GM19328 (cell line): ENCODE measurements around the gene PRDM11.
A peak's percentile ranks its signal among the peaks of the same experiment; 100 is the strongest.
"Not testable (repeated sequence)": the region's sequence is repeated elsewhere in the genome, so short reads cannot be mapped to it uniquely, and the experiment has no call there.

Experiments used
- ATAC-seq: cut with Tn5 transposase; IDR thresholded peaks from one replicate; pipeline ENCODE4 v1.9.1; 2021; ENCODE audit warnings: mild to moderate bottlenecking, moderate library complexity; ENCODE audit not compliant: unreplicated experiment

The PRDM11 gene

DNA sequence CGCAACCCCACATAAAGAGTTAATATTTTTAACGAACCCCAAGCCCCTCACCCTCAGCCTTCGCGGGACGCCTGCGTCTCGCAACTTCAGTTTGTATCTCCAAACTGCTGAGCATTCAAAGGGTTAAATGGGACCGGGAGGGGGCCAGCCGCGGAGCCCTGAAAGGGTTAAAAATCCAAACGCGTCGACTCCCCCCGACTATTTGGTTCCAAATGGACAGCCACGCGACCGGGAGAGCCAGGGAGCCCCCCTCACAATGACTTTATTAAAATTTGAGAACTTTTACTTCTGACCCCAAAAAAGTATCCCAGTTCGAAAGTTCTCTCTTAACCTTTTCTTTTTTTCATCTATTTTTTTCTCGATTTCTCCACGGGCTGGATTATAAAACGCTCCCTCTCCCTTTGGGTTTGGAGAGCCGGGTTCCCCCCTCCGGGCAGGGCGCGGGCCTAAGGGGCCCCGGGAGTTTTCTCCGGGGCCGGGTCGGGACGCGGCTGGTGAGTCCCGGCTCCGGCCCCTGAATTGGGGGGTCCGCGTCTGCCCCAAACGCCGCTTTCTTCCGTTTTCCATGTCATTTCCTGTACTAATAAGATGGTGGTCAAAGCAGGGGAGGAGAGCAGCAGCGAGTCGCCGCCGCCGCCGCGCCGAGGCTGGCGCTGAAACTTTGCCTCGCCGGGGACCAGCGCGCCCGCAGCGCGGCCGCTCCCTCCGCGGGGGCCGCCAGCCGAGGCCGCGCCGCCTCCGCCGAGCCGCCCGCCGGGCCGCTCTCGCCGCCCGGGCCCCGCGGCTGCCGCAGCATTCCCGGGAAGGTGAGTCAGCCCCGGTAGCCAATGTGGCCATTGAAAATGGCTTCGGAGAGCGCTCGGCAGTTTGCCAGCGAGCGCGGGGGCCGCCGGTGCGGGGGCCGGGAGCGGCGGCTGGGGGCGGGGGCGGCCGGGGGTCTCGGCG lies at the start of gene PRDM11:
PRDM11 (plus strand) TSS at position 568 of the 945 bp plus-strand sequence. CDS start 35,128 bp downstream, outside the sequence.
- ATAC-seq: peak; percentile 39

DNA sequence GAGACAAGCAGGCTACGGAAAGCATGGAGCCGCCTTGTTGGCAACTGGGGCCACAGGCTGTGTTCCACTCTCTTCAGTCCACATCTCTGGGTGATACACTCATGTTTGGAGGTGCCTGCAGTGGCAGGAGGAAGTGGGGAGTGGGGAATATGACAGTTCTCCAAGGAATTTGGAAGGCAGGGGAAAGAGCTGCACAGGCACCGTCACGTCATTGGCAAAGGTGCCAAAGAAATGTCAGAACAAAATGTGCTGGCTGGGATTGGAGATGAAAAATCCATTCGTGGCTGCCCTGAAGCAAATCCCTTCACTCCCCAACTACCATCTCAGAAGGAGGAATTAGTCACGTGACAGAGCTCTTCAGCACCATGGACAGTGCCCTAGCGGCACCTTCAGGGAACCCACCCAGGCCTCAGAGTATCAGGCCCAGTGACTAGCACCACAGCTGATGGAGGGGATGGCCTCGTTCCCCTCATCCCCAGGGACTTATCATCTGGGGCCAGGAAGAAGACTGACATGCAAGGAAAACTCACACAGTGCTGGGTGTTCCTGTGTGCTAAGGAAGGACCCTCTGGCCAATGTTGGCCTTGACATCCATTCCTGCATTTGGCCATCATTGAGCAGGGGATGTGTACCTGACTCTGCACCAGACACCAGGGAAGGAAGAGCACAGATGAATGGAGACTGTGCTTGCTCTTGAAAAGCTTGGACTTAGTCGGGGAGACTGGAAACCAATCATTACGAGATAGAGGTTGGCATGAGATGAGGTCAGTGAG lies 48.5 kb upstream of the PRDM11 start:
- no peak for ATAC-seq

GRCh38 chr11:45098929-45099328 lies 47.5 kb upstream of the PRDM11 start:
- no peak for ATAC-seq

GRCh38 chr11:45100339-45100738 lies 46.1 kb upstream of the PRDM11 start:
- no peak for ATAC-seq

DNA sequence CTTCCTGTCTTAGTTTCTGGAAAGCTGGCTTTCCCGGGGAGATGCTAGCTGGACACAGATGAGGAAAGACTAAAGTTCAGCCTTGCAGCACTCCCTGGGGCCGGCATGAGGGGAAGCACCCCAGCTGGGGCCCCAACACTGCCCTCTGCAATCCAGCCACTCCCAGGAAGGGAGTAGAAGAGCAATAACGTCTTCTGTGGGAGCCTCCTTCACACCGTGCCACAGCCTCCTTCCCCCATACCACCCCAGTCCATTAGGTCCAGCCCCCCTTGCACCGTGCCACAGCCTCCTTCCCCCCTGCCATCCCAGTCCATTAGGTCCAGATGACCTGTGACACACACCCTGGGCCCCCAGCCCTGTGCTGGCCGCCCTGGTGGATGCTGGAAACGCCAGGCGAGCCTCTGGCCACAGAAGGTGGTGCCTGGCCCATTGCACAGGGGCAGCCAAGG lies 44.1 kb upstream of the PRDM11 start:
- no peak for ATAC-seq

DNA sequence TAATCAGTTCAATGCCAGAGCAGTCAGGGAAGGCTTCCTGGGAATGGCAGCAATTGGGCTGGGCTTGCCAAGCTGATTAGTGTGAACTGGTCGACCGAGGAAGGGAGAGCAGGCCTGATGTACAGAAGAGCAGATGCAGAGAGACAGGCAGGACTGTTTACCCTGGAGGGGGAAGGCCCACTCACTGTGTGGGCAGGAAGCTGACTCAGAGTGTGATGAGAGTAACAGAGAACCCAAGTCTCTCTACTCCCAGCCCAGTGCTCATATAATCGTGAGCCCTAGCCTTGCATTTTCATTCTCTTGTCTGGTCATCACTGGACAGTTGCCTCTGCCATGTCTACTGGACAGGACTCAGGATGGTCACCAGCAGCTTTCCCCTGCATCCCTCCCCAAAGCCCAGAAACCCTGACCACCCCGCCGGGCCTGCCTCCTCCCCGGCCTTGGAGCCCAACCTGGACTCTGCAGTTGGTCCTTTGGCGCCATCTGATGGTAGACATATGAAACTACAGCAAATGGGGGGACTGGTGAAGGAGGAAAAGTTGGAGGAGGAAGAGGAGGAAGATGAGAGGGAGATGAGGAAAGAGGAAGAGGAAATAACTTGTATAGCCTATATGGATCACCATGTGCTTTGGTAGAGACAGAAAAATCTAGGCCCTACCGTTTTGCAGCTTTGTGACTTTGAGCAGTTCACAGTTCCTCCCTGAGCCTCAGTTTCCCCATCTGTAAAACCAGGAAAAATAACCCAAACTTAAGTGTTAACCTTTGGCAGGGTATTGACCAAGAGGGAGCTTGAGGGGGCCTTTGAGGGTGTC lies 43.4 kb upstream of the PRDM11 start:
- no peak for ATAC-seq

- no peak for ATAC-seq
These were observed 42.2 kb upstream of the PRDM11 start for GRCh38 chr11:45104006-45104789.

GRCh38 chr11:45104790-45105084 lies 41.7 kb upstream of the PRDM11 start:
- ATAC-seq: no peak

GRCh38 chr11:45105233-45105983 lies 41.0 kb upstream of the PRDM11 start:
- no peak for ATAC-seq

DNA sequence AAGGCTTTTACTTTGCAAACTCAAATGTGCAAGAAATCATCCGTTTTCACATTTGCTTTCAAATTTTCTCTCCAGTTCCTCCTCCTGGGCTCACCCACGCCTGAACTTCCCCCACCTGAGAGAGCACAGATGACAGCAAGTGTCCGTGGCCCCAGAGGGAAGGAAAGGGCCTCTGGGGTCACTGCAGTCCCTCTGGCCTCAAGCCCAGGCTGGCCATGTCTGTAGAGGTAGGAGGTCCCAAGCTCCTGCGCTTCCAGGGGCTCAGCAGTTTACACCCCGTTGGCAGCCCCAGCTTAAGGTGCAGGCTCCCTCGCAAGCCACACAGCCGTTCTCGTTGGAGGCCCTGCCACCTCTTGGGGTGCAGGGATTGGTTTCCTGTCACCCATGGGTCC lies 40.5 kb upstream of the PRDM11 start:
- ATAC-seq: no peak

- no peak for ATAC-seq
These were observed 40.0 kb upstream of the PRDM11 start for GRCh38 chr11:45106440-45106839.

- no peak for ATAC-seq
These were observed 39.4 kb upstream of the PRDM11 start for GRCh38 chr11:45107029-45107428.

GRCh38 chr11:45108070-45109064 lies 38.1 kb upstream of the PRDM11 start:
- ATAC-seq: no peak

DNA sequence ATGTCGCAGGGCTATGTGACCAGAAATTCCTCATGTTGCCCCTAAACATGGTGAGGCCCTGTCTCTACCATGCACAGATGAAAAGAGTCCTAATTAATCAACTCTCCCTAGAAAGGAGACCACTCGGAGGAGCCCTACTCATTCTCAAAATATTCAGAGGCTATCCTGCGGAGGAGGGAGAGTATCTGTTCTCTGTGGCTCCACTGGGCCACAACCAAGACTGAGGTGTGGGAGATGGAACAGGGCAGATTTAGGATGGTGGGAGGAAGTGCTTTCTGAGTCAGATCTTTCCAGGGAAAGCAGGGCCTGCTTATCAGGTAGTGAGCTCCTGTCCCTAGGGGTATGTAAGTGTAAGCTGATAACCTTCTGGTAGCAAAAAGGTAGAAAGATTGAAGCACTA lies 37.0 kb upstream of the PRDM11 start:
- no peak for ATAC-seq

- ATAC-seq: no peak
These were observed 35.9 kb upstream of the PRDM11 start for GRCh38 chr11:45110562-45110961.

DNA sequence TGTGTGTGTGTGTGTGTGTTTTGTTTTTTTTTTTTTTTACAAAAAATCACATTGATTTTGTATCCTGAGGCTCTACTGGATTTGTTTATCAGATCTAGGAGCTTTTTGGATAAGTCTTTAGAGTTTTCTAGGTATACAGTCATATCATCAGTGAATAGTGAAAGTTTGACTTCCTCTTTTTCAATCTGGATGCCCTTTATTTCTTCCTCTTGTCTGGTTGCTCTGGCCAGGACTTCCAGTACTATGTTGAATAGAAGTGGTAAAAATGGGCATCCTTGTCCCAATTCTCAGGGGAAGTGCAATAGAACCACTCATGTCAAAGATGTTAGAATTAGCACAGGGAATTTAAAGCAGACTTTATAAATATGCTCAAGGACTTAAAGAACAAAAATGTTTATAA lies 32.6 kb upstream of the PRDM11 start:
- no peak for ATAC-seq

DNA sequence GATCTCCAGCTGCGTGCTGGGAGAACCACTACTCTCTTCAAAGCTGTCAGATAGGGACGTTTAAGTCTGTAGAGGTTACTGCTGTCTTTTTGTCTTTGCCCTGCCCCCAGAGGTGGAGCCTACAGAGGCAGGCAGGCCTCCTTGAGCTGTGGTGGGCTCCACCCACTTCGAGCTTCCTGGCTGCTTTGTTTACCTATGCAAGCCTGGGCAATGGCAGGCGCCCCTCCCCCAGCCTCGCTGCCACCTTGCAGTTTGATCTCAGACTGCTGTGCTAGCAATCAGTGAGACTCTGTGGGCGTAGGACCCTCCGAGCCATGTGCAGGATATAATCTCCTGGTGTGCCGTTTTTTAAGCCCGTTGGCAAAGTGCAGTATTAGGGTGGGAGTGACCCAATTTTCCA lies 18.6 kb upstream of the PRDM11 start:
- not testable (repeated sequence) for ATAC-seq

GRCh38 chr11:45133878-45134277 lies 12.6 kb upstream of the PRDM11 start:
- ATAC-seq: no peak
